Endothelial cell of umbilical vein (primary cell): ENCODE measurements around the gene PRPSAP1. TPM values are rescaled to one million over a fixed set of nuclear protein-coding genes. Genes with fewer than 3 reads are reported as not detected.

Experiments used
- BruUV-seq: library from RNA; stranded (reverse); fragments of 400-500 nt; replicated peaks from 2 replicates; lab custom pipeline; 2021; lab: Mats Ljungman, UMichigan
- CTCF ChIA-PET: fragments of 300-600, 350-600 bp; sonication (Branson Sonifier 250); formaldehyde crosslinking; loops from one replicate; lab custom pipeline; 2021; ENCODE audit warnings: antibody characterized with exemption, inconsistent platforms; lab: Charles Lee
- POLR2A ChIA-PET: fragments of 300-600, 350-600 bp; sonication (Branson Sonifier 250); formaldehyde crosslinking; loops from one replicate; lab custom pipeline; 2021; ENCODE audit warnings: antibody characterized with exemption, inconsistent platforms; lab: Charles Lee
- DNase-seq: peaks from one replicate; pipeline ENCODE4 v3.0.0-alpha.2; 2011; ENCODE audit warnings: low read depth, low spot score
- FAIRE-seq: peaks from 2 replicates; lab custom pipeline; 2011; peaks lifted over from hg19 to GRCh38; lab: Jason Lieb, UNC
- H2AFZ ChIP-seq: 2 replicates; pipeline ENCODE4 v1.6.0; 2012; ENCODE audit warnings: low read depth, low read length, control low read depth, inconsistent platforms
- H3K27ac ChIP-seq: 2 replicates; pipeline ENCODE4 v1.5.1; 2011; ENCODE audit warnings: low read depth, mild to moderate bottlenecking, control low read depth, low read length, moderate library complexity; ENCODE audit not compliant: insufficient read depth
- H3K27me3 ChIP-seq, 2 experiments: 2 replicates each; pipeline versions ENCODE4 v1.6.0 to v1.6.1; 2011; ENCODE audit warnings: low read length in 2 of 2, mixed read lengths in 1 of 2; ENCODE audit not compliant: control insufficient read depth in 2 of 2, insufficient read depth in 2 of 2
- H3K36me3 ChIP-seq, 2 experiments: 2 replicates in 1 of 2; 3 replicates in 1 of 2; pipeline ENCODE4 v1.5.1; 2011; ENCODE audit warnings: low read length in 2 of 2, mild to moderate bottlenecking in 1 of 2, moderate library complexity in 1 of 2; ENCODE audit not compliant: control insufficient read depth in 2 of 2, insufficient read depth in 2 of 2; ENCODE audit errors: extremely low read depth in 1 of 2
- H3K4me1 ChIP-seq: 3 replicates; pipeline ENCODE4 v1.5.1; 2011; ENCODE audit warnings: mild to moderate bottlenecking, low read length; ENCODE audit not compliant: control insufficient read depth, insufficient read depth; ENCODE audit errors: extremely low read depth
- H3K4me2 ChIP-seq: 2 replicates; pipeline ENCODE4 v1.6.1; 2011; ENCODE audit warnings: low read length, control low read depth, mixed read lengths; ENCODE audit not compliant: insufficient read depth
- H3K4me3 ChIP-seq, 3 experiments: fragments of 200-600 bp in 1 of 3; sonication (generic), shearing (Covaris generic) in 1 of 3; replicated peaks in 1 of 3; 2 replicates each; pipeline ENCODE4 v1.5.1; 2011 to 2016; ENCODE audit warnings: control low read depth in 3 of 3, low read length in 3 of 3, mild to moderate bottlenecking in 2 of 3, inconsistent platforms in 1 of 3, low read depth in 1 of 3, moderate library complexity in 1 of 3; ENCODE audit not compliant: insufficient read depth in 1 of 3
- H3K79me2 ChIP-seq: 2 replicates; pipeline ENCODE4 v1.6.0; 2012; ENCODE audit warnings: low read length, inconsistent platforms; ENCODE audit not compliant: control insufficient read depth, insufficient read depth
- H3K9ac ChIP-seq: replicated peaks from 2 replicates; pipeline ENCODE3; 2011; ENCODE audit warnings: low read length, control low read depth; ENCODE audit not compliant: insufficient read depth; ENCODE audit errors: extremely low read depth
- H3K9me1 ChIP-seq: replicated peaks from 3 replicates; pipeline ENCODE4 v1.6.0; 2011; ENCODE audit warnings: mild to moderate bottlenecking, low read length; ENCODE audit not compliant: control insufficient read depth, insufficient read depth; ENCODE audit errors: extremely low read depth
- H3K9me3 ChIP-seq: replicated peaks from 2 replicates; pipeline ENCODE4 v1.5.1; 2012; ENCODE audit warnings: low read length, inconsistent platforms; ENCODE audit not compliant: control insufficient read depth, insufficient read depth
- H4K20me1 ChIP-seq: replicated peaks from 2 replicates; pipeline ENCODE3; 2011; ENCODE audit warnings: mild to moderate bottlenecking, low read length; ENCODE audit not compliant: control insufficient read depth, insufficient read depth; ENCODE audit errors: extremely low read depth
- CTCF ChIP-seq, 2 donors: IDR thresholded peaks; 1 replicate in 1 of 2; 2 replicates in 1 of 2; pipeline ENCODE4 v1.5.1; 2011; ENCODE audit warnings: low read length in 2 of 2, mild to moderate bottlenecking in 2 of 2, moderate library complexity in 2 of 2, control low read depth in 1 of 2, inconsistent platforms in 1 of 2, low read depth in 1 of 2; ENCODE audit not compliant: insufficient read depth in 1 of 2; ENCODE audit errors: extremely low read depth in 1 of 2
- EZH2 ChIP-seq: IDR thresholded peaks from 2 replicates; pipeline ENCODE4 v1.6.1; 2012; ENCODE audit warnings: borderline replicate concordance, low read depth, mild to moderate bottlenecking, moderate library complexity, low read length, inconsistent platforms; ENCODE audit not compliant: severe bottlenecking
- FOS ChIP-seq: IDR thresholded peaks from 2 replicates; pipeline ENCODE4 v1.6.1; 2011; ENCODE audit warnings: mild to moderate bottlenecking, low read length, moderate library complexity, borderline replicate concordance; ENCODE audit not compliant: insufficient read depth
- GATA2 ChIP-seq: IDR thresholded peaks from 2 replicates; pipeline ENCODE4 v1.7.0; 2011; ENCODE audit warnings: low read depth, mild to moderate bottlenecking, moderate library complexity, mixed read lengths, low read length; ENCODE audit not compliant: insufficient read length, insufficient read depth
- JUN ChIP-seq: IDR thresholded peaks from 2 replicates; pipeline ENCODE4 v1.6.1; 2011; ENCODE audit warnings: borderline replicate concordance, low read depth; ENCODE audit not compliant: insufficient read length, insufficient read depth
- MAX ChIP-seq: IDR thresholded peaks from 2 replicates; pipeline ENCODE4 v1.6.1; 2011; ENCODE audit not compliant: insufficient read depth, insufficient read length
- MYC ChIP-seq: IDR thresholded peaks from one replicate; pipeline ENCODE4 v1.6.1; 2011; ENCODE audit warnings: mild to moderate bottlenecking, low read depth, low read length
- POLR2A ChIP-seq: IDR thresholded peaks from 2 replicates; pipeline ENCODE4 v1.6.1; 2012; ENCODE audit warnings: low read depth, mild to moderate bottlenecking, control low read depth, low read length
- POLR2AphosphoS5 ChIP-seq: IDR thresholded peaks from 2 replicates; pipeline ENCODE4 v1.6.1; 2012; ENCODE audit warnings: low read depth, mild to moderate bottlenecking, control low read depth, low read length, moderate library complexity; ENCODE audit not compliant: insufficient read depth
- dilution Hi-C: fragments of 300-500 bp; cut with MboI; formaldehyde crosslinking; loops from one replicate; pipeline ENCODE4 v1.15.0; 2019; ENCODE audit warnings: low sequenced_read_pairs; ENCODE audit not compliant: extremely low pct_ligation_motif_present
- intact Hi-C: fragments of 100-400 bp; cut with micrococcal nuclease; formaldehyde crosslinking; loops from one replicate; pipeline ENCODE4 v1.10.0; 2022
- polyA plus RNA-seq, 4 experiments: library from polyadenylated mRNA; depleted of rRNA in 3 of 4; stranded (reverse) in 3 of 4; unstranded in 1 of 4; fragments of >200 nt; gene quantifications; 2 replicates each; pipeline versions ENCODE4 v1.2.1 to v1.2.3, GENCODE V29; 2011 to 2012; ENCODE audit warnings: missing spikeins in 1 of 4
- total RNA-seq: library from RNA; stranded (reverse); gene quantifications from 2 replicates; pipeline ENCODE4 v1.2.3, GENCODE V29; 2021

The PRPSAP1 gene
- total and polyA plus RNA-seq, 2 donors (not counting 3 experiments of a cell fraction or from before 2014, with no cell fraction given): 90.2 to 123 TPM

GRCh38 chr17:76292567-76292966 is 61.1 kb downstream of the PRPSAP1 start:
- ChIA-PET CTCF (no interaction called here), POLR2A (no interaction called here)
- Histone ChIP-seq H3K9me3 (no peaks in the 10 kb centered on the region), H3K9ac (no peak overlapping the region), H3K9me1 (no peaks in the 10 kb centered on the region), H3K4me1 (peaks cover 2% of the 10 kb centered on the region), H2AFZ (no peak overlapping the region), H3K4me2 (no peak overlapping the region), H3K79me2 (no peaks in the 10 kb centered on the region), H3K27me3 (no peaks in the 10 kb centered on the region), H3K27ac (no peak overlapping the region), H3K4me3 (no peak overlapping the region), H4K20me1 (no peaks in the 10 kb centered on the region), H3K36me3 (peaks cover 0 to 3% of the 10 kb centered on the region in 2 experiments)
- intact Hi-C loops (no loop called here), dilution Hi-C loops (no loop called here)
- no peak for DNase-seq
- no TSS peak for BruUV-seq
- TF ChIP-seq EZH2 (no peak), JUN (no peak), FOS (no peak), POLR2A (no peak), POLR2AphosphoS5 (no peak), CTCF (IDR thresholded peaks at IDR 0.05; ENCODE audit: extremely low read depth in 1 of 2, insufficient read depth in 1 of 2, low read depth in 1 of 2, low read length in 2 of 2) (no peak), GATA2 (no peak), MYC (no peak), MAX (no peak)
- no peak for FAIRE-seq
